ENCODE data around the gene ADARB2. TPM values are rescaled to one million over a fixed set of nuclear protein-coding genes. Genes with fewer than 3 reads are reported as not detected.
"Not testable (repeated sequence)": the region's sequence is repeated elsewhere in the genome, so short reads cannot be mapped to it uniquely, and the experiment has no call there.

The ADARB2 gene
- total RNA-seq, 1 donor from 2014 or later = 1.2 TPM

DNA sequence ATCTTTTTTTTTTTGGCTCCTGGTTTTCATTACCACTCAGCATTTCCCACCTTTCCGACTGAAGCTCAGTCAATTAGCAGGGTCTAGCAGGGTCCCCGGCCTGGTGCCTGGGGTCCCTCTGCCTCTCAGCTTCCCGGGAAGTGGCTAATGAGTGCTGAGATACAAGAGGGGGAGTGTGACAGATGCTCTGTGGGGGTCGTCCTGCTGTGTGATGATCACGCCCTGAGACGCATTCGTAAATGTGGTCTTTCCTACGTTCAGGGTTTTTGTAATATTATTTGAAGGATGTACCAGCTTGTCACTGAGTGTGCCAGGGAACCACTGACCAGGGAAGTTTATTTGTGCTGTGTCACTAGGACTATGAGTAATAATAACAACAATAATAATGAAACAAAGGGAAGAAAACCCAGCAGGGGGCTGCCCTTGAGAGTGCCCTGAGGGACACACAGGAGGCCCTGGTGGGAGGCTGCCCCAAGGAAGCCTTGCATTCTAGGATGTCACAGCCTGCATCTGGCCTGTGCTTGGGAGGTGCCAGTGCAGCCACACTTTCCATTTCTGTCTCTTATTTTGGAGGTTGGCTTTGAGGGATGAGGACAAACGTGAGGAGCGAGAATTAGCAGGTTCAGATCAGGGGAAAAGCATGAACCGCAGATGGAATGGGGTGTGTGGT lies 337.8 kb downstream of the ADARB2 start:
- Histone ChIP-seq H3K9me3 (no peaks in the 10 kb centered on the region), H3K27ac (no peak overlapping the region), H3K4me1 (no peaks in the 10 kb centered on the region), H3K4me3 (no peak overlapping the region), H3K27me3 (no peaks in the 10 kb centered on the region), H3K36me3 (no peaks in the 10 kb centered on the region)
- intact Hi-C loops (cut with DNase I) = no loop called here
- ATAC-seq (no peak), DNase-seq (no peak)
- TF ChIP-seq, protein P1, sequence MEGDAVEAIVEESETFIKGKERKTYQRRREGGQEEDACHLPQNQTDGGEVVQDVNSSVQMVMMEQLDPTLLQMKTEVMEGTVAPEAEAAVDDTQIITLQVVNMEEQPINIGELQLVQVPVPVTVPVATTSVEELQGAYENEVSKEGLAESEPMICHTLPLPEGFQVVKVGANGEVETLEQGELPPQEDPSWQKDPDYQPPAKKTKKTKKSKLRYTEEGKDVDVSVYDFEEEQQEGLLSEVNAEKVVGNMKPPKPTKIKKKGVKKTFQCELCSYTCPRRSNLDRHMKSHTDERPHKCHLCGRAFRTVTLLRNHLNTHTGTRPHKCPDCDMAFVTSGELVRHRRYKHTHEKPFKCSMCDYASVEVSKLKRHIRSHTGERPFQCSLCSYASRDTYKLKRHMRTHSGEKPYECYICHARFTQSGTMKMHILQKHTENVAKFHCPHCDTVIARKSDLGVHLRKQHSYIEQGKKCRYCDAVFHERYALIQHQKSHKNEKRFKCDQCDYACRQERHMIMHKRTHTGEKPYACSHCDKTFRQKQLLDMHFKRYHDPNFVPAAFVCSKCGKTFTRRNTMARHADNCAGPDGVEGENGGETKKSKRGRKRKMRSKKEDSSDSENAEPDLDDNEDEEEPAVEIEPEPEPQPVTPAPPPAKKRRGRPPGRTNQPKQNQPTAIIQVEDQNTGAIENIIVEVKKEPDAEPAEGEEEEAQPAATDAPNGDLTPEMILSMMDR (IDR thresholded peaks at IDR 0.05) = no peak

DNA sequence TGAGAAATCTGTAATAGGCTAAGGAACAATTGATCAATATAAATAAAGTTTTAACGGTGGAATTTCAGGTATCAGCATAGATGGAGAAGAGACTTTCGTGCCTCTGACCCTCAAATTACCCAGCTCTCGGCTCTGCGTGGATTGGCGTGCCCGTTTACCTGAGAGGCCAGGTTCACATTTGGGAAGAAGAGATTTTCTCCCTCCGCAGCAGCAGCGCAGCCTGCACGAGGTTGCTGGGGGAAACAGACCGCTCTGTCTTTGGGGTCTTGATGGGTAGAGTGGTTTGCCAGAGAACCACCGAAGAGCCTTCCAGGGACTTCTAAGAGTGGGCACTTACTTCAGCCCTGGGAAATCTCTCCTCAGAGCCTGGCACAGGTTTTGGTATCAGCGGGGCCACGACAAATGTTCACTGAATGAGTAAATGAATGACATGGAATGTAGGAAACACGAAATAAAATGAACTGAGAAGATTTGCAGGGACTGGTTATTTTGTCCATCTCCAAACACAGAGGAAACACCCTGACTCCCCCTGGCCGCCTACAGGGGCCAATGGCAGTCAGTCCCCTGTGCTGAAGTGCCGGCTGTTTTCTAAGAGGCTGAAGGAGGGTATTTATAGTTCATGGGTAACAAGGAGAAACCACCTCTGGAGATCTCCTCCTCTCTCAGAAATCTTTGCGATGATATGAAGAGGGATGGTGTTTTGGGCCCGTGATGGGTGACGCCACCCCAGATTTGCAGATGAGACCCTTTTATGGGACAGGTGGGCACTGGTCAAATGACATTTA lies 338.5 kb downstream of the ADARB2 start:
- H3K9me3 ChIP-seq = no peaks in the 10 kb centered on the region
- H3K27me3 ChIP-seq = no peaks in the 10 kb centered on the region
- H3K36me3 ChIP-seq = no peaks in the 10 kb centered on the region
- TF ChIP-seq, protein P1 (IDR thresholded peaks at IDR 0.05) = no peak
- ATAC-seq (no peak), DNase-seq (no peak)
- intact Hi-C loops (cut with DNase I) = no loop called here
- no peak overlapping the region for H3K4me3 ChIP-seq
- no peak overlapping the region for H3K27ac ChIP-seq
- no peaks in the 10 kb centered on the region for H3K4me1 ChIP-seq

DNA sequence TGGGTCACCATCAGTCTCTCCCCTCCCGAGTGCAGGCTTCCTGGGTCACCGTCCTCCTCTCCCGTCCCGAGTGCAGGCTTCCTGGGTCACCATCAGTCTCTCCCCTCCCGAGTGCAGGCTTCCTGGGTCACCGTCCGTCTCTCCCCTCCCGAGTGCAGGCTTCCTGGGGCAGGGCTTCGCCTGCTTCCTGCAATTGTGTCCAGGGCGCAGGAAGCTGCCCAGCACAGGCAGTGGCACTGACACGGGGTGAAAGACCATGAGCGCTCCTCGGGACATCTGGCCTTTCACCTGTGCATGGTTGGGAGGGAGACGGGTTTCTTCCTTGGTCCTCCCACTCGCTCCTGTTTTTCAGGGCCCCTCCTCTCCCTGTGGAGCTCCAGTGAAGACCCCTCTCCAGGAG lies 339.2 kb downstream of the ADARB2 start:
- H3K27ac ChIP-seq, H3K4me3 ChIP-seq: not testable (repeated sequence)

DNA sequence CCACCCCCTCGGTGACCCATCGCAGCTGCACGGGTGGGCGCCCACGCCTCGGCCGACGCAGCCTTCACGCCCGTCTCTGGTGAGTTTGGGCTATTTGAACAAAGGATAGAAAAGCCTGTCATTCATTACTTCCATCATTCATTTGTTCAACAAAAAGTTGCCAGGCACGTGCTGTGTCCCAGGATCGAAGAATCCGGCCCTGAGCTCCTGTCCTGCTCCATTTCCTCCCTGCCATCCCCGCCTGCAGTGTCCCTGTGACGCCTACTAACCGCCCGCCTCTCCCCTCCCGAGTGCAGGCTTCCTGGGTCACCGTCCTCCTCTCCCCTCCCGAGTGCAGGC lies 341.1 kb downstream of the ADARB2 start:
- Histone ChIP-seq H3K27ac (no peak overlapping the region), H3K36me3 (no peaks in the 10 kb centered on the region), H3K4me1 (no peaks in the 10 kb centered on the region), H3K9me3 (no peaks in the 10 kb centered on the region), H3K27me3 (no peaks in the 10 kb centered on the region), H3K4me3 (no peak overlapping the region)
- no peak for DNase-seq
- intact Hi-C loops (cut with DNase I) = no loop called here
- TF ChIP-seq, protein P1 (IDR thresholded peaks at IDR 0.05) = no peak
- ATAC-seq = no peak

More for the DNA sequence above, 339.2 kb downstream of the ADARB2 start:
- H3K9me3 ChIP-seq; intact Hi-C loops (cut with DNase I); H3K4me1 ChIP-seq; H3K27me3 ChIP-seq; DNase-seq; H3K36me3 ChIP-seq; ATAC-seq: not testable (repeated sequence)

DNA sequence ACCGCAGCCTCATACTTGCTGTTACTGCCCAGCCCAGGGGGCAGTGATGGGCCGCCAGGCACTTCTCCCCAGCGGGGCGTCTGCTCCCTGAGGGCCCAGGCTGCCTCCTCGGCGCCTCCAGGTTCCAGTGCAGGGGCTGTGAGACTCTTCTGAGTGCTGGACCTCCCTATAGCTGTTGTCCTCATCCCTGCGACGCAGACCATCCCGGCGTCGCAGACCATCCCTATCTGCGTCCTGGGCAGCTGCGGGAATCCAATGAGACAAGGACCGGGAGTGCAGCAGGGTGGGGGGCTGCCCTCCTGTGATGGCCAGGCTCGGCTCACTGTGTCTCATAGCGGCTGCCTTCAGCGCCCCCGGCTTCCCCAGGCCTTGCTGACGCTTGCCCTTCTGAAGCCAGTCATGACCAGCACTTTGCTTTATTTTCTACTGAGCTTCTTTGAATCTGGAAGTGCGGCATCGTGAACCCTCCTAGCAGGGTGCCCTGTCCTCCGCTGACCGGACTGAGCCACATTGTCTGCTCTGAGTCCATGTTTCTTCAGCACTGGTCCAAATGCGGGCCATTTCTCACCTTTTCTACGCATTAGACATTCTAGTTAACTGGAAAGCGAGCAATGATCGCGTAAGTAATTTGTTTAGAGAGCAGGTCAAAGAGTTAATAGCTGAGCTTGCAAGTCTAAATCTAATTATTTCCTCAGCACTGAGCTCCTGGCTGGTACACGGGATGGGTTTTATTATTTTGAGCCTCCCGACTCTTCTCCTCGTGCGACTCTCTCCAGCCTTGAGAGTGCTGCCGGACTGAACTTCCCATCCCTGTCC lies 341.6 kb downstream of the ADARB2 start:
- Histone ChIP-seq H3K27ac (no peak overlapping the region), H3K27me3 (no peaks in the 10 kb centered on the region), H3K9me3 (no peaks in the 10 kb centered on the region), H3K4me1 (no peaks in the 10 kb centered on the region), H3K36me3 (no peaks in the 10 kb centered on the region), H3K4me3 (no peak overlapping the region)
- intact Hi-C loops (cut with DNase I) = no loop called here
- no peak for DNase-seq
- TF ChIP-seq, protein P1 (IDR thresholded peaks at IDR 0.05) = no peak
- peak; percentile 27 for ATAC-seq

DNA sequence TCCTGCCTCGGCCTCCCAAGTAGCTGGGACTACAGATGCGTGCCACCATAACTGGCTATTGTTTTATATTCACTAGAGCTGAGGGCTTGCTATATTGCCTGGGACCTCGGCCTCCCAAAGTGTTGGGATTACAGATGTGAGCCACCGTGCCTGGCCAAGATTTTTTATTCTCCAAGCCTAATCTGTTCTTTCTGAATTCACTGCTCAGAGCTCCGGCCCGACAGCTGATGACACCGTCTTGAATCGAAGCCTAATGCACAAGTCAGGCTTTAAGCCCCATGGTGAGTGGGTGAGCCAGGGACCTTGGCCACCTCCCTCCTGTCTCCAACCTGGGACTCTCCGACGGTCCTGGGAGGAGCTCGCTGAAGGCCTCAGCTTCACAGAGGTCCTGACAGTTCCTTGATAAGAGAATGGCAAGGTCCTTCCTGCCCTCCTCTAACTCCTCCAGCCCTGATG lies 342.3 kb downstream of the ADARB2 start:
- intact Hi-C loops (cut with DNase I) = no loop called here
- Histone ChIP-seq H3K4me1 (no peaks in the 10 kb centered on the region), H3K36me3 (no peaks in the 10 kb centered on the region), H3K27me3 (no peaks in the 10 kb centered on the region), H3K27ac (no peak overlapping the region), H3K4me3 (no peak overlapping the region), H3K9me3 (no peaks in the 10 kb centered on the region)
- ATAC-seq (no peak), DNase-seq (no peak)
- TF ChIP-seq, protein P1 (IDR thresholded peaks at IDR 0.05) = no peak
